Measurements from ENCODE around the gene PEPD. TPM values are rescaled to one million over a fixed set of nuclear protein-coding genes. Genes with fewer than 3 reads are reported as not detected.

Gene PEPD
- total and polyA plus RNA-seq, 10 of the 15 experiments (the other 5 are each of a cell fraction or from before 2014, with no cell fraction given), result 1.4 to 52.0 (median 20.2) TPM

GRCh38 chr19:33441277-33441699 lies 80.3 kb downstream of the PEPD start (continued):
- TF ChIP-seq, protein P1, sequence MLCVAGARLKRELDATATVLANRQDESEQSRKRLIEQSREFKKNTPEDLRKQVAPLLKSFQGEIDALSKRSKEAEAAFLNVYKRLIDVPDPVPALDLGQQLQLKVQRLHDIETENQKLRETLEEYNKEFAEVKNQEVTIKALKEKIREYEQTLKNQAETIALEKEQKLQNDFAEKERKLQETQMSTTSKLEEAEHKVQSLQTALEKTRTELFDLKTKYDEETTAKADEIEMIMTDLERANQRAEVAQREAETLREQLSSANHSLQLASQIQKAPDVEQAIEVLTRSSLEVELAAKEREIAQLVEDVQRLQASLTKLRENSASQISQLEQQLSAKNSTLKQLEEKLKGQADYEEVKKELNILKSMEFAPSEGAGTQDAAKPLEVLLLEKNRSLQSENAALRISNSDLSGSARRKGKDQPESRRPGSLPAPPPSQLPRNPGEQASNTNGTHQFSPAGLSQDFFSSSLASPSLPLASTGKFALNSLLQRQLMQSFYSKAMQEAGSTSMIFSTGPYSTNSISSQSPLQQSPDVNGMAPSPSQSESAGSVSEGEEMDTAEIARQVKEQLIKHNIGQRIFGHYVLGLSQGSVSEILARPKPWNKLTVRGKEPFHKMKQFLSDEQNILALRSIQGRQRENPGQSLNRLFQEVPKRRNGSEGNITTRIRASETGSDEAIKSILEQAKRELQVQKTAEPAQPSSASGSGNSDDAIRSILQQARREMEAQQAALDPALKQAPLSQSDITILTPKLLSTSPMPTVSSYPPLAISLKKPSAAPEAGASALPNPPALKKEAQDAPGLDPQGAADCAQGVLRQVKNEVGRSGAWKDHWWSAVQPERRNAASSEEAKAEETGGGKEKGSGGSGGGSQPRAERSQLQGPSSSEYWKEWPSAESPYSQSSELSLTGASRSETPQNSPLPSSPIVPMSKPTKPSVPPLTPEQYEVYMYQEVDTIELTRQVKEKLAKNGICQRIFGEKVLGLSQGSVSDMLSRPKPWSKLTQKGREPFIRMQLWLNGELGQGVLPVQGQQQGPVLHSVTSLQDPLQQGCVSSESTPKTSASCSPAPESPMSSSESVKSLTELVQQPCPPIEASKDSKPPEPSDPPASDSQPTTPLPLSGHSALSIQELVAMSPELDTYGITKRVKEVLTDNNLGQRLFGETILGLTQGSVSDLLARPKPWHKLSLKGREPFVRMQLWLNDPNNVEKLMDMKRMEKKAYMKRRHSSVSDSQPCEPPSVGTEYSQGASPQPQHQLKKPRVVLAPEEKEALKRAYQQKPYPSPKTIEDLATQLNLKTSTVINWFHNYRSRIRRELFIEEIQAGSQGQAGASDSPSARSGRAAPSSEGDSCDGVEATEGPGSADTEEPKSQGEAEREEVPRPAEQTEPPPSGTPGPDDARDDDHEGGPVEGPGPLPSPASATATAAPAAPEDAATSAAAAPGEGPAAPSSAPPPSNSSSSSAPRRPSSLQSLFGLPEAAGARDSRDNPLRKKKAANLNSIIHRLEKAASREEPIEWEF (IDR thresholded peaks at IDR 0.05; ENCODE audit: insufficient replicate concordance, low read depth, low read length), result no peak
- TF ChIP-seq ZSCAN29 (IDR thresholded peaks at IDR 0.05), result no peak
- TF ChIP-seq CEBPB (IDR thresholded peaks at IDR 0.05; ENCODE audit: borderline replicate concordance in 1 of 2, low read depth in 2 of 2, low read length in 2 of 2), result no peak
- no peak for TF ChIP-seq SIN3A (IDR thresholded peaks at IDR 0.05; ENCODE audit: low read depth, low read length)
- no peak for TF ChIP-seq BCL11A (IDR thresholded peaks at IDR 0.05; ENCODE audit: low read depth, low read length)
- TF ChIP-seq, protein P2, sequence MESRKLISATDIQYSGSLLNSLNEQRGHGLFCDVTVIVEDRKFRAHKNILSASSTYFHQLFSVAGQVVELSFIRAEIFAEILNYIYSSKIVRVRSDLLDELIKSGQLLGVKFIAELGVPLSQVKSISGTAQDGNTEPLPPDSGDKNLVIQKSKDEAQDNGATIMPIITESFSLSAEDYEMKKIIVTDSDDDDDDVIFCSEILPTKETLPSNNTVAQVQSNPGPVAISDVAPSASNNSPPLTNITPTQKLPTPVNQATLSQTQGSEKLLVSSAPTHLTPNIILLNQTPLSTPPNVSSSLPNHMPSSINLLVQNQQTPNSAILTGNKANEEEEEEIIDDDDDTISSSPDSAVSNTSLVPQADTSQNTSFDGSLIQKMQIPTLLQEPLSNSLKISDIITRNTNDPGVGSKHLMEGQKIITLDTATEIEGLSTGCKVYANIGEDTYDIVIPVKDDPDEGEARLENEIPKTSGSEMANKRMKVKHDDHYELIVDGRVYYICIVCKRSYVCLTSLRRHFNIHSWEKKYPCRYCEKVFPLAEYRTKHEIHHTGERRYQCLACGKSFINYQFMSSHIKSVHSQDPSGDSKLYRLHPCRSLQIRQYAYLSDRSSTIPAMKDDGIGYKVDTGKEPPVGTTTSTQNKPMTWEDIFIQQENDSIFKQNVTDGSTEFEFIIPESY (IDR thresholded peaks at IDR 0.05), result no peak
- TF ChIP-seq MTA3 (IDR thresholded peaks at IDR 0.05; ENCODE audit: borderline replicate concordance, low read length), result no peak
- TF ChIP-seq POU2F2 (IDR thresholded peaks at IDR 0.05; ENCODE audit: borderline replicate concordance, low read depth, low read length), result no peak
- TF ChIP-seq SUZ12 (IDR thresholded peaks at IDR 0.05; ENCODE audit: unreplicated experiment), result no peak
- no peak for TF ChIP-seq MXI1 (IDR thresholded peaks at IDR 0.05; ENCODE audit: low read depth, low read length)
